Measurements from ENCODE around the gene KCNA5.

Gene KCNA5

DNA sequence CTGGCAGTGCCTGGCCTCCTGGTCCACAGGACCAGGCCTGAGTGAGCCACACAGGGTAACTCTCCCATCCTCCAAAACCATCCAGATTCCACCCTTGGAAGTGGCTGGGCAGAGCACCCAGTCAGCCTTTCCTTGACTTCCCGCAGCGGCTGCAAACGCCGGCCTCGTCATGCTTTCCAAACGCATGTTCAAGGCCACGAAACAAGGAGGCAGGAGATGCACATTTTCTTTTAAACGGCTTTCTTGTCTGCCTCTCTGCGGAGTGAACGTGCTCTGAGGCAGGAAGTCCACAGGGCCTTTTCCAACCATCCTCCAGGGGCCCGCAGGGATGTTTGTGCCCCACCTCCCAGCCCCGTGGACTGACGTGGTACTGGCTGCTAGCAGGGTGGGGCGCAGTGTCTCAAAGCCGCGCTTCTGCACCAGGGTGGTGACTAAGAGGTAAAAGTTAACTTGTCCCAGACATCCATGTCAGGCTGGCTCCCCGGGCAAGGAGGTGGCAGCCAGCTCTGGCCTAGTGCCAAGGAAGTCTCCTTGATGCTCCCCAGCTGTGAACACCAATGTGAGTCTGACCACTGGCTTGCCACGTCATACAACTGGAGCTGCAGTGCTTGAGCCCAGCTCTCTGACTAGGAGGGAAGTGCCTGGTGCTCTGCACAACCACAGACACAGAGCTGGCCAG lies 45.0 kb downstream of the KCNA5 start:
- no peak overlapping the region for H3K4me3 ChIP-seq (ENCODE audit: low read length)
- DNase-seq (ENCODE audit: low read depth, low spot score), result no peak

DNA sequence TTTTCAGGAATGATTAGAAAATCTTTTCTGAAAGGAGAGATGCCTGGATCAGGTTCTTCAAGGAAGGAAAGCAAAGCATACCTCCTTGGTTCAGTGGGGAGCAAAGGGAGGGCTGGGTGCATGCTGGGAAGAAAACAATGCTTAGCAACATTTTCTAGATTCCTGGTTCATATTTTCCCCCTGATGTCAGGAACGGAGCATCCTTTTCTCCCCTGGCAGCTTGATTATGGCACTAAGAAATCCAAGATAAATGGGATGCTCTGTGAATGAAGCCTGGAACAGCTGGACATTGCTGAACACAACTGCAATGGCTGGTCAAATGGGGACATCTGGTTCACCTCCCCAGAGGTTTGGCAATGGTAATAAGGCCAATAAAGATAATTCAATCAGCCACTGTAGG lies 50.9 kb downstream of the KCNA5 start:
- no peak for DNase-seq (ENCODE audit: low read depth, low spot score)
- H3K4me3 ChIP-seq (ENCODE audit: low read length), result no peak overlapping the region

- no peak for DNase-seq (ENCODE audit: low read depth, low spot score)
- H3K4me3 ChIP-seq (ENCODE audit: low read length), result no peak overlapping the region
These were observed 51.3 kb downstream of the KCNA5 start for GRCh38 chr12:5094986-5095385.
